Activated T-helper 2 cell treated with anti-CD3 and anti-CD28 coated beads, Interferon-gamma antibody, Interleukin-2, Interleukin-4, amounts not matched to agents 10 μg/mL and 5 μg/mL and 100 μg/mL, durations not matched to agents 14 hours and 24 hours and 36 hours (primary cell): ENCODE data around the gene LASP1. TPM values are rescaled to one million over a fixed set of nuclear protein-coding genes. Genes with fewer than 3 reads are reported as not detected.

ENCODE experiments used
- DNase-seq: peaks from one replicate; pipeline ENCODE4 v3.0.0; 2021; ENCODE audit warnings: low spot score
- H3K27ac Mint-ChIP-seq: one replicate; pipeline ENCODE4 v1.8.0; 2021; ENCODE audit warnings: mixed read lengths
- H3K27me3 Mint-ChIP-seq: one replicate; pipeline ENCODE4 v1.8.0; 2021; ENCODE audit warnings: low read depth, mixed read lengths
- H3K36me3 Mint-ChIP-seq: one replicate; pipeline ENCODE4 v1.8.0; 2021; ENCODE audit warnings: low read depth, mixed read lengths
- H3K4me1 Mint-ChIP-seq: one replicate; pipeline ENCODE4 v1.8.0; 2021; ENCODE audit warnings: low read depth, mixed read lengths
- H3K4me3 Mint-ChIP-seq: one replicate; pipeline ENCODE4 v1.8.0; 2021; ENCODE audit warnings: low read depth, mild to moderate bottlenecking, moderate library complexity, mixed read lengths
- H3K9me3 Mint-ChIP-seq: one replicate; pipeline ENCODE4 v1.8.0; 2021; ENCODE audit warnings: mixed read lengths
- intact Hi-C: fragments of 100-400 bp; cut with micrococcal nuclease; formaldehyde crosslinking; loops from one replicate; pipeline ENCODE4 v1.15.1; 2023
- total RNA-seq: library from RNA; stranded (reverse); gene quantifications from 2 replicates; pipeline ENCODE4 v1.2.3, GENCODE V29; 2022

Gene LASP1
- total RNA-seq, 1 donor from 2014 or later, result 151 TPM

- no peaks in the 10 kb centered on the region for H3K27me3 Mint-ChIP-seq
- H3K4me3 Mint-ChIP-seq, result peak overlapping the region; percentile 26
- intact Hi-C loops, result loop anchor here (5.0 kb wide), 2 partner anchors 171 to 279 kb away; partner anchors contain the start of gene PLXDC1
- no peaks in the 10 kb centered on the region for H3K9me3 Mint-ChIP-seq
- peaks cover 45% of the 10 kb centered on the region for H3K4me1 Mint-ChIP-seq
- no peak overlapping the region for H3K27ac Mint-ChIP-seq
- peaks cover 28% of the 10 kb centered on the region for H3K36me3 Mint-ChIP-seq
- DNase-seq, result no peak
Measured at GRCh38 chr17:38872671-38873385, 3.0 kb downstream of the LASP1 start.

GRCh38 chr17:38873640-38874380 lies 4.0 kb downstream of the LASP1 start:
- H3K4me3 Mint-ChIP-seq, result no peak overlapping the region
- H3K27ac Mint-ChIP-seq, result no peak overlapping the region
- peaks cover 45% of the 10 kb centered on the region for H3K4me1 Mint-ChIP-seq
- H3K9me3 Mint-ChIP-seq, result no peaks in the 10 kb centered on the region
- intact Hi-C loops, result loop anchor here (5.0 kb wide), 2 partner anchors 172 to 278 kb away; partner anchors contain the start of gene PLXDC1
- no peak for DNase-seq
- H3K27me3 Mint-ChIP-seq, result no peaks in the 10 kb centered on the region
- peaks cover 38% of the 10 kb centered on the region for H3K36me3 Mint-ChIP-seq

- H3K36me3 Mint-ChIP-seq, result peaks cover 46% of the 10 kb centered on the region
Measured at GRCh38 chr17:38874505-38875400, 4.9 kb downstream of the LASP1 start.

GRCh38 chr17:38875477-38876075 lies 5.7 kb downstream of the LASP1 start:
- Mint-ChIP-seq H3K9me3 (no peaks in the 10 kb centered on the region), H3K36me3 (peaks cover 48% of the 10 kb centered on the region), H3K4me3 (no peak overlapping the region), H3K27me3 (no peaks in the 10 kb centered on the region), H3K27ac (no peak overlapping the region), H3K4me1 (peaks cover 52% of the 10 kb centered on the region)
- intact Hi-C loops, result no loop called here
- DNase-seq, result no peak

More at GRCh38 chr17:38874505-38875400, 4.9 kb downstream of the LASP1 start:
- no peaks in the 10 kb centered on the region for H3K9me3 Mint-ChIP-seq
- no peaks in the 10 kb centered on the region for H3K27me3 Mint-ChIP-seq
- DNase-seq, result no peak
- intact Hi-C loops, result loop anchor here (5.0 kb wide), 2 partner anchors 172 to 278 kb away; partner anchors contain the start of gene PLXDC1
- H3K4me1 Mint-ChIP-seq, result peaks cover 45% of the 10 kb centered on the region
- H3K4me3 Mint-ChIP-seq, result no peak overlapping the region
- no peak overlapping the region for H3K27ac Mint-ChIP-seq

GRCh38 chr17:38877130-38877851 lies 7.4 kb downstream of the LASP1 start:
- H3K4me3 Mint-ChIP-seq, result no peak overlapping the region
- H3K27me3 Mint-ChIP-seq, result no peaks in the 10 kb centered on the region
- no peaks in the 10 kb centered on the region for H3K9me3 Mint-ChIP-seq
- DNase-seq, result no peak
- H3K27ac Mint-ChIP-seq, result peak overlapping the region; percentile 67
- peaks cover 51% of the 10 kb centered on the region for H3K4me1 Mint-ChIP-seq
- intact Hi-C loops, result no loop called here
- H3K36me3 Mint-ChIP-seq, result peaks cover 57% of the 10 kb centered on the region

GRCh38 chr17:38879878-38880665 lies 10.2 kb downstream of the LASP1 start:
- Mint-ChIP-seq H3K9me3 (no peaks in the 10 kb centered on the region), H3K27ac (peak overlapping the region; percentile 50), H3K4me1 (peaks cover 58% of the 10 kb centered on the region), H3K4me3 (no peak overlapping the region), H3K27me3 (no peaks in the 10 kb centered on the region), H3K36me3 (peaks cover 72% of the 10 kb centered on the region)
- intact Hi-C loops, result no loop called here
- no peak for DNase-seq

- intact Hi-C loops, result no loop called here
Measured at GRCh38 chr17:38881600-38882191, 11.8 kb downstream of the LASP1 start.

GRCh38 chr17:38882870-38883269 lies 13.0 kb downstream of the LASP1 start:
- H3K9me3 Mint-ChIP-seq, result no peaks in the 10 kb centered on the region
- H3K27ac Mint-ChIP-seq, result peak overlapping the region; percentile 66
- H3K36me3 Mint-ChIP-seq, result peaks cover 78% of the 10 kb centered on the region
- no peaks in the 10 kb centered on the region for H3K27me3 Mint-ChIP-seq
- H3K4me1 Mint-ChIP-seq, result peaks cover 68% of the 10 kb centered on the region
- intact Hi-C loops, result loop anchor here (1.0 kb wide), 1 partner anchor 8 kb away; no protein-coding TSS in a partner anchor
- DNase-seq, result no peak
- H3K4me3 Mint-ChIP-seq, result no peak overlapping the region

More at GRCh38 chr17:38881600-38882191, 11.8 kb downstream of the LASP1 start:
- DNase-seq, result no peak
- Mint-ChIP-seq H3K4me3 (no peak overlapping the region), H3K36me3 (peaks cover 82% of the 10 kb centered on the region), H3K27ac (peak overlapping the region; percentile 51), H3K27me3 (no peaks in the 10 kb centered on the region), H3K9me3 (no peaks in the 10 kb centered on the region), H3K4me1 (peaks cover 72% of the 10 kb centered on the region)

- H3K36me3 Mint-ChIP-seq, result peaks cover 76% of the 10 kb centered on the region
- DNase-seq, result no peak
- H3K4me1 Mint-ChIP-seq, result peaks cover 66% of the 10 kb centered on the region
- no peaks in the 10 kb centered on the region for H3K9me3 Mint-ChIP-seq
- peak overlapping the region; percentile 66 for H3K27ac Mint-ChIP-seq
- peak overlapping the region; percentile 55 for H3K4me3 Mint-ChIP-seq
- H3K27me3 Mint-ChIP-seq, result no peaks in the 10 kb centered on the region
- intact Hi-C loops, result loop anchor here (1.0 kb wide), 1 partner anchor 7 kb away; no protein-coding TSS in a partner anchor
Measured at GRCh38 chr17:38883592-38884526, 14.0 kb downstream of the LASP1 start.

GRCh38 chr17:38885044-38885727 lies 15.3 kb downstream of the LASP1 start:
- intact Hi-C loops, result no loop called here
- H3K4me1 Mint-ChIP-seq, result peaks cover 69% of the 10 kb centered on the region
- H3K4me3 Mint-ChIP-seq, result no peak overlapping the region
- H3K27me3 Mint-ChIP-seq, result no peaks in the 10 kb centered on the region
- peaks cover 75% of the 10 kb centered on the region for H3K36me3 Mint-ChIP-seq
- no peak for DNase-seq
- peak overlapping the region; percentile 50 for H3K27ac Mint-ChIP-seq
- no peaks in the 10 kb centered on the region for H3K9me3 Mint-ChIP-seq
